GM10248 (cell line): ENCODE data around the gene ELOVL3.

Source experiments
- CTCF ChIA-PET: fragments of 300-600 bp; sonication (Branson Sonifier 250); formaldehyde crosslinking; extraction: SDS; loops from one replicate; lab custom pipeline; 2021; ENCODE audit warnings: antibody characterized with exemption; lab: Yijun Ruan, JAX
- POLR2A ChIA-PET: fragments of 350-650 bp; sonication (Branson Sonifier 250); formaldehyde crosslinking; extraction: SDS; loops from one replicate; lab custom pipeline; 2020; ENCODE audit warnings: antibody characterized with exemption; lab: Yijun Ruan, JAX
- DNase-seq: peaks from one replicate; pipeline ENCODE4 v3.0.0; 2012; ENCODE audit errors: extremely low spot score
- CTCF ChIP-seq: IDR thresholded peaks from 2 replicates; pipeline ENCODE4 v1.5.1; 2012; ENCODE audit warnings: mild to moderate bottlenecking, low read depth; ENCODE audit errors: extremely low read depth, missing control alignments, control extremely low read depth

ELOVL3 gene

GRCh38 chr10:102237711-102238252 lies 11.7 kb downstream of the ELOVL3 start:
- ChIA-PET POLR2A (interaction anchor here (1.0 kb wide), 1 partner anchor 7 kb away, joined by 3 read pairs; the partner anchor contains the start of gene GBF1), CTCF (interaction anchor here (0.8 to 19.9 kb wide), 11 partner anchors 7 to 358 kb away, joined by 3 to 566 read pairs (median 4); partner anchors contain the start of genes ELOVL3 and NFKB2)
- TF ChIP-seq CTCF, result no peak
- no peak for DNase-seq

- ChIA-PET CTCF (interaction anchor here (1.0 to 19.9 kb wide), 8 partner anchors 10 to 184 kb away, joined by 3 to 566 read pairs (median 7); partner anchors contain the start of gene ELOVL3), POLR2A (interaction anchor here (0.5 kb wide), 1 partner anchor 21 kb away, joined by 3 read pairs; no protein-coding TSS in a partner anchor)
- DNase-seq, result no peak
- no peak for TF ChIP-seq CTCF
Observed at GRCh38 chr10:102240467-102241031, 14.4 kb downstream of the ELOVL3 start.

GRCh38 chr10:102241032-102241443 lies 14.9 kb downstream of the ELOVL3 start:
- TF ChIP-seq CTCF, result no peak
- POLR2A ChIA-PET, result no interaction called here
- DNase-seq, result no peak
- CTCF ChIA-PET, result interaction anchor here (1.0 to 19.9 kb wide), 8 partner anchors 9 to 183 kb away, joined by 3 to 566 read pairs (median 7); partner anchors contain the start of gene ELOVL3

- DNase-seq, result peak; percentile 98
Observed at GRCh38 chr10:102241444-102242117, 15.5 kb downstream of the ELOVL3 start, which contains the start of gene PITX3. Gene PITX3 (minus strand): TSS chr10:102241512. CDS start chr10:102232080, 9,432 bp downstream.

GRCh38 chr10:102242118-102242485 lies 16.0 kb downstream of the ELOVL3 start:
- no peak for DNase-seq
- POLR2A ChIA-PET, result no interaction called here
- TF ChIP-seq CTCF, result no peak
- CTCF ChIA-PET, result interaction anchor here (4.3 to 19.9 kb wide), 2 partner anchors 11 to 111 kb away, joined by 84 to 566 read pairs; no protein-coding TSS in a partner anchor

More at GRCh38 chr10:102241444-102242117, 15.5 kb downstream of the ELOVL3 start, which contains the start of gene PITX3:
- POLR2A ChIA-PET, result no interaction called here
- CTCF ChIA-PET, result interaction anchor here (1.0 to 19.9 kb wide), 7 partner anchors 9 to 183 kb away, joined by 3 to 566 read pairs (median 5); partner anchors contain the start of gene ELOVL3
- no peak for TF ChIP-seq CTCF

GRCh38 chr10:102243309-102243708 lies 17.2 kb downstream of the ELOVL3 start:
- POLR2A ChIA-PET, result no interaction called here
- DNase-seq, result no peak
- CTCF ChIA-PET, result interaction anchor here (1.2 to 2.8 kb wide), 2 partner anchors 13 to 156 kb away, joined by 6 to 10 read pairs; no protein-coding TSS in a partner anchor
- TF ChIP-seq CTCF, result no peak
